GM18907 (cell line): ENCODE measurements around the gene POLA2.
"Not testable (repeated sequence)": the region's sequence is repeated elsewhere in the genome, so short reads cannot be mapped to it uniquely, and the experiment has no call there.

Experiments
- ATAC-seq: cut with Tn5 transposase; IDR thresholded peaks from one replicate; pipeline ENCODE4 v1.9.1; 2021; ENCODE audit warnings: mild to moderate bottlenecking, moderate library complexity; ENCODE audit not compliant: unreplicated experiment

POLA2 gene, protein sequence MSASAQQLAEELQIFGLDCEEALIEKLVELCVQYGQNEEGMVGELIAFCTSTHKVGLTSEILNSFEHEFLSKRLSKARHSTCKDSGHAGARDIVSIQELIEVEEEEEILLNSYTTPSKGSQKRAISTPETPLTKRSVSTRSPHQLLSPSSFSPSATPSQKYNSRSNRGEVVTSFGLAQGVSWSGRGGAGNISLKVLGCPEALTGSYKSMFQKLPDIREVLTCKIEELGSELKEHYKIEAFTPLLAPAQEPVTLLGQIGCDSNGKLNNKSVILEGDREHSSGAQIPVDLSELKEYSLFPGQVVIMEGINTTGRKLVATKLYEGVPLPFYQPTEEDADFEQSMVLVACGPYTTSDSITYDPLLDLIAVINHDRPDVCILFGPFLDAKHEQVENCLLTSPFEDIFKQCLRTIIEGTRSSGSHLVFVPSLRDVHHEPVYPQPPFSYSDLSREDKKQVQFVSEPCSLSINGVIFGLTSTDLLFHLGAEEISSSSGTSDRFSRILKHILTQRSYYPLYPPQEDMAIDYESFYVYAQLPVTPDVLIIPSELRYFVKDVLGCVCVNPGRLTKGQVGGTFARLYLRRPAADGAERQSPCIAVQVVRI

DNA sequence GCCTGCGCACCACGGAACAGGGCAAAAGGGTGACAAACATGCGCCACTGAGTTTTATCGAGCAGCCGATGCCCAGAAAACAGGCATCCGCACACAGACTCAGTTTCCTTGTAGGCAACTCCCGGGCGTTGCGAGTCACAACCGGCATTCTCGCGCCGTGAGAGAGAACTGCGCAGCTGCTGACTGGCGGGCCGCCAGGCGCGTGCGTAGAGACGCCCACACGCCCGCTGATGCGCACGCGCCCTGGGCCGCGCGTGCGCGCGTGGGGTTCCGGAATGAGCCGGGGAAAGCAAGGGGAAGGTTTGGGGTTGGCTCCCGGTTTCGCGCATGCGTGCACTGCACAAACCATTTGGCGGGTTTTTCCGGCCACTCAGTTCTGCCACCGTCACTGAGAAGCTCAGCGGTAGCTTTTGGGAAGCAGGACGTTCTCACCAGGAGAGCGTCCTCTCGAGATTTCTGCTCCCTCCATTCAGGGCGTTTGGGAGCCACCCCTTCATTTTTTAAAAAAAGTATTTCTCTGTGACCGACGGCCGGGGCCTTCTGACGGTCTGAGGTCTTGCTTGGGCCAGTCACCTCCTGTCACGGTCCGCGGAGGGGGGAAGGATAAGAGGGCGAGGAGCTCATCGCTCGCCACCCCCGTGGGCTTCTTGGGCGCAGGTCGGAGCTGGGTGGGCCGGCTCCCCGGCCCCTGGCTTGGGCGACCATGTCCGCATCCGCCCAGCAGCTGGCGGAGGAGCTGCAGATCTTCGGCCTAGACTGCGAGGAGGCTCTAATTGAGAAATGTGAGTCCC is at the start of gene POLA2:
Gene POLA2 (plus strand): TSS at position 372 of the 790 bp plus-strand sequence. CDS start 331 bp downstream, at position 703.
- peak; percentile 83 for ATAC-seq

DNA sequence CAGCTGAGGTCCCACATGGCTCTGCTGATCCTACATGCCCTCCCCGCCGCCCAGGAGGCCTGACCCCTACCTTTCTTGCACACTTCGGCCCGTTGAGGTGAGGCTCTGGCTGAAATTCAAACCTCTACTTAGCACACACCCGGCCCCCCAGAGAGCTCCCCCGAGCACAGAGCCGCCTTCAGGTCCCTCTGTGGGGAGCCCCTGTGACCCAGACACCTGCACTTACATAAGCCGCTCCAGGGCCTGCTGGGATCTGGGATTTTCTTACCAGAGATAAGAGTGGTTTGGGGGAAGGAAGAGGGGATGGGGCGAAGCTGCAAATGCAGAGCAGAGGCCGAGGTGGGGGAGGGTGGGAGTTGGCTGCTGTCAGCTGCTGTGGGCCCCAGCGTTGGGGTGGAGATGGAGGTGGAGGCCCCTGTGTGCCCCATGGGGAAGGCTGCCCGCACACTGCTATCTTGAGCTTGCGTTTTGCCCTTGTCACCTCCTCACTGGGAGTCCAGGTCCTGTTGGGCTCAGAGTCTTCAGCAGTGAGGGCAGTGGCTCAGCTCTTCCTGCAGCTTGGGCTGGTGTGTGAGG is 49.4 kb upstream of the POLA2 start:
- ATAC-seq: no peak

DNA sequence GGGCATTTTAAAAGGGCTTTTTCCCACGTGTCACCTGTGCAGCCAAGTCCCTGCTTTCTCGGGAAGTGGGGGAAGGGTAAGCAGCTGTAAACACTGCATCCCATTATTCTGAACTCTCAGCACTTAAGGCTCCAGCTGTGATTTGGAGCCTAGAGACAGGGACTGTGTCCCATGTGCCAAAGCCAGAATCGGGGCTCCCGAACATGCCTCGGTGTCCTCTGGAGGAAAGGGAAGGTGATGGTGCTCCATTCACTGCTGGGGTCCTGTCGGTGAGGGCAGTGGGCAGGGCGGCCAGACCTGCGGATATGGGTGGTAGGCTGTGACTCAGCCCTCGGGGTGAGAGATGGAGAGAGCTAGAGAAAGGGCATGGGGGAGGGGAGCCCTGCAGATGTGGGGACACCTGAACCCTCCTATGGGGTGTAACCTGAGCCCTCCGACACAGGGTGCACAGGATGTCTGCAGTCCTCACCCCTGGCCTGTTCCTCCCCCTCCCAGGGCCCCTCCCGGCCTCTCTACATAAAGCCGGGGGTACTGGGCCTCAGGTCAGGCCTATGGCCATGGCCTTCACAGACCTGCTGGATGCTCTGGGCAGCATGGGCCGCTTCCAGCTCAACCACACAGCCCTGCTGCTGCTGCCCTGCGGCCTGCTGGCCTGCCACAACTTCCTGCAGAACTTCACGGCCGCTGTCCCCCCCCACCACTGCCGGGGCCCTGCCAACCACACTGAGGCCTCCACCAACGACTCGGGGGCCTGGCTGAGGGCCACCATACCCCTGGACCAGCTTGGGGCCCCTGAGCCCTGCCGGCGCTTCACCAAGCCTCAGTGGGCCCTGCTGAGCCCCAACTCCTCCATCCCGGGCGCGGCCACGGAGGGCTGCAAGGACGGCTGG is 48.2 kb upstream of the POLA2 start:
- no peak for ATAC-seq

DNA sequence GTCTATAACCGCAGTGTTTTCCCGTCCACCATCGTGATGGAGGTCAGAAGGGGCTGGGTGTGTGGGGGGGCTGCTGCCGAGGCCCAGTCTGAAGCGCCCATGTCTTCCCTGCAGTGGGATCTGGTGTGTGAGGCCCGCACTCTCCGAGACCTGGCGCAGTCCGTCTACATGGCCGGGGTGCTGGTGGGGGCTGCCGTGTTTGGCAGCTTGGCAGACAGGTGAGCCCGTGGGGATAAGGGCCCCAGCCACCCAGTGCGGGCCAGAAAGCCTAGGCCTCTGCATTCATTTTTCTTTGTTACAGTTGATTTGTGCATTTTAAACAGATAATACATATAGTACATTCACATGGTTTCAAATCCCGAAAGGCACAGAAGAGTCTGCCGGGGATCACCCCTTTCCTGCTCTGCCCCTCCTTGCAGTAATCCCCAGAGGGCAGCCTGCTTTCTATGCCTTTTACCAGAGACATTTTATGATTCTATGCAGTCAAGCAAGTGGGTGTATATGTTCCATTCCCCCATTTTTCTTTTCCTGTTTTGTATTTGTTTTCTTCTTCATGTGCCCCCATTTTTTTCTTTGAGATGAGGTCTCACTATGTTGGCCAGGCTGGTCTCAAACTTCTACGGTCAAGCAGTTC is 47.4 kb upstream of the POLA2 start:
- ATAC-seq: no peak

DNA sequence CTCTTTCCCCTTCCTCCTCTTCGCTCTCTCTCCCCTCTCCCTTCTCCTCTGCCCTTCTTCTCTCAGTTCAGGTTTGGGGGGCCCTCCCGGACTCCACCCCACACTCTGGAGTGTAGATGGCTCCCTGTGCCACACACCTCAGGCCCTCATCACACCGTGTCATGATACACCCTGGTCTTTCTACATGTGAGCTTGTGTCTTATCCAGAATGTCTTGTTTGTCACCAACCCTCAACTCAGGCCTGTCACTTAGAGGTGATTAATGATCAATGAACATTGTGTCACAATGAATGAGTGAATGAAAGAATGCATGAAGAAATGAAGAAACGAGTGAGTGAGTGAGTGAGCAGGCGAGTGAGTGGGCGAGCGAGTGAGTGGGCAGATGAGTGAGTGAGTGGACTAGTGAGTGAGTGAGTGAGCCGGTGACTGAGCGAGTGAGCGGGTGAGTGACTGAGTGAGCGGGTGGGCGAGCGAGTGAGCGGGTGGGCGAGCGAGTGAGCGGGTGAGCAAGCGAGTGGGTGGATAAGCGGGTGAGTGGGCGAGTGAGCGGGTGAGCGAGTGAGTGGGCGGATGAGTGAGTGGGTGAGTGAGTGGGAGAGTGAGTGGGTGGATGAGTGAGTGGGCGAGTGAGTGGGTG is 46.2 kb upstream of the POLA2 start:
- no peak for ATAC-seq

DNA sequence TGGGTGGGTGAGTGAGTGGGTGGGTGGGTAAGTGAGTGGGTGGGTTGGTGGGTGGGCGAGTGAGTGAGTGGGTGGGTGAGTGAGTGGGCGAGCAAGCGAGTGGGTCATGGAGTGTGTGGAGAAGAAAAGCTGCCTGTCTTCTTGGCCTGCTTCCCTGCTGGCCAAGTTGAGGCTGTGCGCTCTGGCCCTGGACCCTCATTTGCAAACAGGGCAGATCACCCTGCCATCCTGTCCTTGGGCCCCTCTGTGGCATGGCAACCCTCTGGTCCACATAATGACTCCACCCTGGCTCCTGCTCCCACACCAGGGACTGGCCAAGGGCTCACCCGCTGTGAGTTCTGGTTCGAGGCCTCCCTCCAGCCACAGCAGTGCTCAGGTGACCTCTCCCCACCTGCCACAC is 44.9 kb upstream of the POLA2 start:
- ATAC-seq: no peak

DNA sequence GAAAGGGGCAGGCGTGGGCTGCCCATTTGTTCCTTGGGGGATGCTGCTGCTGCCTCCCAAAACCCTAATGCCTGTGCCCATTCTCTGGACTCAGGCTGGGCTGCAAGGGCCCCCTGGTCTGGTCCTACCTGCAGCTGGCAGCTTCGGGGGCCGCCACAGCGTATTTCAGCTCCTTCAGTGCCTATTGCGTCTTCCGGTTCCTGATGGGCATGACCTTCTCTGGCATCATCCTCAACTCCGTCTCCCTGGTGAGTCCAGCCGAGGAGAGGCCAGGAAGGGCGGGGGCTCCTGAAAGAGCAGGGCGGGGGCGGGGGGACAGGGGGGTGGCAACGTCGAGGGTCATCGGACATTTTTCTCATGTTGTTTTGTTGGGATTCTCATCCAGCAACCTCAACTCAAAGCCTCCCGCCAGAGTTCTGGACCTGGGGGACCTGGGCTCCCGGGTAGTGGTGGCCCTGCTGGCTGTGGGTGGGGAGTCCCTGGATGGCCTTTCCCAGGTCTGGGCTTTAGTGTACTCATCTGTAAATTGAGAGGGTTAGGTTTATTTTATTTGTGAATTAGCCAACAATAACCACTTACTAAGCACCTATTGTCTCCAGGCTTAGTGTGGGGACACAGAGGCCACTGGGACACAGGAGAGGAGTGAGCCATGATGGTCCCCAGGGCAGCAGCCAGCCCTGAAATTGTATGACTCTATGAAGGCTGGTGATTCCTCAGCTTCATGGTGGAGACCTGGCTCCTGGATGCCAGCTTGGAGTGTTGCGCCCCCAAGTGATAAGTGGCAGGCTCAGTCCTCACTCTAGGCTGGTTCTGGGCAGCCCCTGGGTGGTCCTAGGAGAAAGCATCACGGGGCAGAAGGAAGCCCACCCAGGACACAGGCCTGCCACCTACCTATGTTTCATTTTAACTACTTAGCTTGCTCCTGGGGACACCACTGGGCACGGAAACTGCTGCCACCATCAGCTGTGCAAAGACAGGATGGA is 44.0 kb upstream of the POLA2 start:
- no peak for ATAC-seq

DNA sequence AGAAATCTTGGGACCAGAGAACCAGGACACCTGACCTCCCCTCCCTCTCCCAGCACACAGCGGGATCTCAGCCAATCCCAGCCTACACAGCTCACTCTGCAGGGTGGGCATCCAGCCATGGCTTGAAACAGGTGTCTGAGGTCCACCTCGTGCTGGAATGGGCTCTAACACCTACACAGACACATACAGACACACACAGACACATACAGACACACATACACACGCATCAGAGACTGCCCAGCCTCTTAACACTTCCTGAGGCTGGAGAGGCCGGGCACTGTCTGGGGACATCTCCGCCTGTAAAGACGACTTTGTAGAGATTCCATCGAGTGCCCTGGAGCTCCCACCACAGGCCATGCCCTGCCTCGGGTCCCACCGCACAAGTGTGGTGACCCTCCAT is 43.3 kb upstream of the POLA2 start:
- no peak for ATAC-seq

DNA sequence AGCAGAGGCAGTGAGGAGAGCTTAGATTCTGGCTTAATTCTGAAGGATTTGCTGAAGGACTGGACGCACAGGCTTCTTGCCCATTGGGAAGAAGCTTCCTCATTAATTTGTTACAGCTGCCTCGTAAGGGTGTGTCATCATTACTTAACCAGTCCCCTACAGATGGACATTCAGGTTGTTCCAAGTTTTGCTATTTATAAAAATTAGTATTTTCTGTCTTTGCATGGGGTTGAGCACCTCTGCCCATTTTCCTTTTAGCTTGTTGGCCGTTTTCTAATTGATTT is 41.9 kb upstream of the POLA2 start:
- ATAC-seq: no peak

DNA sequence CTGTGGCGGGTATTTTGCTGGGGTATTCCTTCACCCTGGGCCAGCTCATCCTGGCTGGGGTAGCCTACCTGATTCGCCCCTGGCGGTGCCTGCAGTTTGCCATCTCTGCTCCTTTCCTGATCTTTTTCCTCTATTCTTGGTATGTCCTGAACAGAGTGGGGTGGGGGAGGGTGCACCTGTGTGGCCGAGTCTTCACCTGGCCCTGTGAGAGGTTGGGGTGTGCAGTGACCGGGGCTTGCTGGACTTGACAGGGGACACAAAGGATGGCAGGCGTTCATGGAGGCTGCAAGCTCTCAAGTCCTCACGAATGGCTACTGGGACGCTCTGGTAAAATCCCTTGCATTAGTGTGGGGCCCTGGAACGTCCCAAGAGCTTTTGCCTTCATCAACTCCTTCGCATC is 40.7 kb upstream of the POLA2 start:
- no peak for ATAC-seq

DNA sequence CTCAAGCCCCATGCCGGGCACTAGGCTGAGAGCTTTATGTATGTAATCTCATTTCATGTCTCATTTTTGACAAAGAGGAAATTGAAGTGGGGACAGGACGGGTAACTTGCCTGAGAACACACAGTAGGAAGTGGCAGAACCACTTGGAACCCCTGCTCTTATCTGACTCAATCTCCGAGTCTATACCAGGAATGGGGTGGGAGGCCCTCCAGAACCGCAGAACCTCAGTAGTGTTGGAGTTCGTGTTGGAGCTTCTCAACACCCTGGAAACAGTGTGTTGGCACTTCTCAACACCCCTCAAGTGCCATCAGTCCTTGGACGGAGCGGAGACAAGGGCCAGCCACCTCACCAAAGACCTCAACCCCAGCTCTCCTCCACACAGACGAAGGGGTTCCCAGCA is 38.8 kb upstream of the POLA2 start:
- ATAC-seq: no peak

DNA sequence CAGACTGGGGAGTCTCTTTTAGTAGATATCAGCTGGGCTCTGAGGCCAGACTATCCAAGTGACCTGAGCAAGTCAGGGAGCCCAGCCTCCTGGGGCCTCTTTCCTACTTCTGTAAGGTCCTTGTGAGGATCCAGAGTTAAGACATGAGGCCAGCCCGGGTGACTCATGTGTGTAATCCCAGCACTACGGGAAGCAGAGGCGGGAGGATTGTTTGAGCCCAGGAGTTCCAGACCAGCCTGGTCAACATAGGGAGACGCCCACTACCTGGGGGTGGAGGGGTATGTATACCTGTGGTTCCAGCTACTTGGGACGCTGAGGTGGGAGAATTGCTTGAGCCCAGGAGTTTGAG is 36.9 kb upstream of the POLA2 start:
- ATAC-seq: no peak

DNA sequence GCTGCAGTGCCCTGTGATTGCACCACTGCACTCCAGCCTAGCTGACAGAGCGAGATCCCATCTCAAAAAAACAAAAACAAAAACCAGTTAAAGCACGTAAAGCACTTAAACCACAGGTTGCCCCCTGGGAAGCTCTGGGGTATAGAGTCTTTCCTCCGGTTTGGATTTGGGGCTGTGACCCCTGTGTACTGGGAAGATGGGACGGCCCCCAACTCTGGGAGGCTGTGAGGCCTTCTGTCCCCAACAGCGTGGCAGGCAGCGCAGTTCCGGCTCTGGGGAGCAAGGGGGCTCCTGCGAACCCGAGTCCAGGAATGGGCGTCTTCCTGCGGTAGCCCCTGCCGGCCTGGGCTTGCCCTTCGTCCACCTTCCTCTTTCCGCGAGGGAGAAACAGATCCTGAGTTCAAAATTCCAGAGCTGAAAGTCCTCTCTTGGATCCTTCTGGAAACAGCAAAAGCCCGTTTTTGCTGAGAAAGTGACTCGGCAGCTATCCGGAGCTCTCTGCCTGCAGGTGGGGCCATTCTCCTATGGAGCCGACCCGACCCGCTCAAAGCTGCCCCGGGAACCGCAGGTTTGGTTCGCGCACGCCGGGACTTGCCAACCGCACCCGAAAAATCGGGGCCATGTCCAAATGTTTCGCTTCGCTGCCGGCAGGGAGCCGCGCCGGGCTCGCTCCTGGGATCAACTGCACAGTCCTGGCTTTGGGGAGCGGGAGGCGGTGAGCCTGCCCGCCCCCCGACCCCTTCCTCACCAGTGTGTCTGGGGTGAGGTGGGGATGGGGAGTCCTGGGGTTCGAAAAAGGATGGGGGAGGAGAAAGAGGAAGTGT is 36.3 kb upstream of the POLA2 start:
- no peak for ATAC-seq

DNA sequence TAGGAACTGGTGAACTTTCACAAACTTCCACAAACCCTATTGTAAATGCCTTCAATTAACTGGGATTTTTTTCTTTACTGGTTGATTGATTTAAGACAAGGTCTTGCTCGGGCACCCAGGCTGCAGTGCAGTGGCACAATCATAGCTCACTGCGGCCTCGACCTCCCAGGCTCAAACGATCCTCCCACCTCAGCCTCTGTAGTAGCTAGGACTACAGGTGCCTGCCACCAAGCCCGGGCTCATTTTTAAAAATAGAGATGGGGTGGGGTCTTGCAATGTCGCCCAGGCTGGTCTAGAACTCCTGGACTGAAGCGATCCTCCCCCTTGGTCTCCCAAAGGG is 35.7 kb upstream of the POLA2 start:
- no peak for ATAC-seq

DNA sequence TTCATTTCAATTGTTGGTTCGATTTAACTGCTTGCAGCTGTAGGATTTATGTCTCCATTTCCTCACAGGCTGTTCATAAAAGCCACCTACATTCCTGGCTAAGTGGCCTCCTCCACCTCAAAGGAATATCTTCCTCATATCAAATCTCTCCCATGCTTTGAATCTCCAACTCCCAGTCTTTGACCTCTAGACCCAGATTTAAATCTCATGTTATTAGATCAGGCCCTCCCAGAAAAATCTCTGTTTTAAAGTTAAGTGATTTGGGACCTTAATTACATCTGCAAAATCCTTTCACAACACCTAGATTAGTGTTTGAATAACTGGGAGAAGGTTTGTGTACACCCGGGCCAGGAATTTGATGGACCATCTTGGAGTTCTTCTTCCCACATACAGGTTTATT is 33.9 kb upstream of the POLA2 start:
- ATAC-seq: no peak

DNA sequence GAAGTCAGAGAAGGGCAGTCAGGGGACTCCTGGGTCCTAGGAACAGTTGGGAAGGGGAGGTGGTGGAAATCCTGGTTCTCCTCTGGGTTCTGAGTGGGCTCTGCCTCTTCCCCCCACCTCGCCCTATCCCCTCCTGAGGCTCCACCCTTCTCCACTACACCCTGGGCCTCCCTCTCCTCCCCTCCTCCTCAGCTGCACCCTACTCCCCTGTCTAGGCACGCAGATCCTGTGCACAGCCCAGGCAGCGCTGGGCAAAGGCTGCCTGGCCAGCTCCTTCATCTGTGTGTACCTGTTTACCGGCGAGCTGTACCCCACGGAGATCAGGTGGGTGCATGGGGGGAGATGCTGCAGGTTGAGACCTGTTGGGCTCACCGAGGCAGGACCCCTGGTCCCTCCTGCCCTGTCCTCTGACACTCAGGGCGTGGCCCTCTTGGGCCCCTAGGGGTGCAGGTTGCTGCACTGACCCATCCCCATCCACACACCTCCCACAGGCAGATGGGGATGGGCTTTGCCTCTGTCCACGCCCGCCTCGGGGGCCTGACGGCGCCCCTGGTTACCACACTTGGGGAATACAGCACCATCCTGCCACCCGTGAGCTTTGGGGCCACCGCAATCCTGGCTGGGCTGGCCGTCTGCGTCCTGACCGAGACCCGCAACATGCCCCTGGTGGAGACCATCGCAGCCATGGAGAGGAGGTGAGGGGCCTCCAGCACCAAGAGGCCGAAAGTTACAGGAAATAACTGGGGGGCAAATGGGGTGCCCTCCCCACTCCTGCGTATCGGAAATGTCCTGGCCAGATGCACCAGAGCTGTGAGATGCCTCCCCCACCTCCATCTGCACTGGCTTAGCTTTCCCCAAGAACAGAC is 25.3 kb upstream of the POLA2 start:
- no peak for ATAC-seq

DNA sequence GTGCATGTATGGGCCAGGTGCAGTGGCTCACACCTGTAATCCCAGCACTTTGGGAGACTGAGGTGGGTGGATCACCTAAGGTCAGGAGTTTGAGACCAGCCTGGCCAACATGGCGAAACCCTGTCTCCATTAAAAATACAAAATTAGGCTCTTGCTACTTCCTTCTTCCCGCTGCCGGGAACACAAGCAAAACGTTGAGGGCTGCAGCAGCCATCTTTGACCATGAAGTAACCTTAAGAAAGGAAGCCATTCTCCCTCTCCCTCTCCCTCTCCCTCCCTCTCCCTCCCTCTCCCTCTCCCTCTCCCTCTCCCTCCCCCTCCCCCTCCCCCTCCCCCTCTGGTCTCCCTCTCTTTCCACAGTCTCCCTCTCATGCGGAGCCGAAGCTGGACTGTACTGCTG is 23.5 kb upstream of the POLA2 start:
- not testable (repeated sequence) for ATAC-seq
